Uterus (tissue), 2 donors: ENCODE results near the gene NUDT6.

Experiments used
- POLR2A ChIP-seq, 2 donors: fragments of 450-650 bp; IDR thresholded peaks; one replicate each; pipeline ENCODE4 v1.6.1; 2016; ENCODE audit warnings: antibody characterized with exemption in 2 of 2, mild to moderate bottlenecking in 1 of 2, moderate library complexity in 1 of 2
- TF ChIP-seq, protein P1 (sequence below), 4 experiments: fragments of 200-600 bp in 2 of 4; fragments of 450-650 bp in 2 of 4; sonication (generic) in 2 of 4; IDR thresholded peaks; one replicate each; pipeline ENCODE4 v1.5.1; 2016 to 2019; ENCODE audit warnings: antibody characterized with exemption in 4 of 4, mild to moderate bottlenecking in 2 of 4, moderate library complexity in 1 of 4

DNA sequence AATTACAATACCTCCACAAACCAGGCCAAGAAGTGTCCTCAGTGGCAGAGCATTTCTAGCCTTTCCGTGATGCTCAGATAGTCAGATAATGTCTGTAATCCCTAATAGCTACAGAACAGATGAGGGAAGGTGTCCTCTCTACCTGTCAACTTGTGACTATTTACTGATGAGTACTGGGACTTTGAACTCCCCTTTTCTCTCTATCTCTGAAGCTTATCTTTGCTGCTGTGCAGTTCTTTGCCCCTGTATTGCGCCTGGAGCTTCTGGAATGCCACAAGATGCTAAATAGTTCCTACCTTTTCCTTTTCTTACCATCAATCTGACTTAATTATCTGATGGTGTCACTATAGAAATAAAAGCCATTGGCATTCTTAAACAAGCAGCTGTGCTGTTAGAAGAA is 65.2 kb downstream of the NUDT6 start:
- TF ChIP-seq, protein P1, sequence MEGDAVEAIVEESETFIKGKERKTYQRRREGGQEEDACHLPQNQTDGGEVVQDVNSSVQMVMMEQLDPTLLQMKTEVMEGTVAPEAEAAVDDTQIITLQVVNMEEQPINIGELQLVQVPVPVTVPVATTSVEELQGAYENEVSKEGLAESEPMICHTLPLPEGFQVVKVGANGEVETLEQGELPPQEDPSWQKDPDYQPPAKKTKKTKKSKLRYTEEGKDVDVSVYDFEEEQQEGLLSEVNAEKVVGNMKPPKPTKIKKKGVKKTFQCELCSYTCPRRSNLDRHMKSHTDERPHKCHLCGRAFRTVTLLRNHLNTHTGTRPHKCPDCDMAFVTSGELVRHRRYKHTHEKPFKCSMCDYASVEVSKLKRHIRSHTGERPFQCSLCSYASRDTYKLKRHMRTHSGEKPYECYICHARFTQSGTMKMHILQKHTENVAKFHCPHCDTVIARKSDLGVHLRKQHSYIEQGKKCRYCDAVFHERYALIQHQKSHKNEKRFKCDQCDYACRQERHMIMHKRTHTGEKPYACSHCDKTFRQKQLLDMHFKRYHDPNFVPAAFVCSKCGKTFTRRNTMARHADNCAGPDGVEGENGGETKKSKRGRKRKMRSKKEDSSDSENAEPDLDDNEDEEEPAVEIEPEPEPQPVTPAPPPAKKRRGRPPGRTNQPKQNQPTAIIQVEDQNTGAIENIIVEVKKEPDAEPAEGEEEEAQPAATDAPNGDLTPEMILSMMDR (IDR thresholded peaks at IDR 0.05): no peak
- no peak for TF ChIP-seq POLR2A (IDR thresholded peaks at IDR 0.05)
